GM19099 (cell line): ENCODE results near the gene AGBL1.

Experiments used
- POLR2A ChIP-seq: IDR thresholded peaks from 3 replicates; pipeline ENCODE4 v1.6.1; 2011; ENCODE audit warnings: low read depth; ENCODE audit not compliant: insufficient read length; ENCODE audit errors: extremely low read depth

AGBL1 gene

DNA sequence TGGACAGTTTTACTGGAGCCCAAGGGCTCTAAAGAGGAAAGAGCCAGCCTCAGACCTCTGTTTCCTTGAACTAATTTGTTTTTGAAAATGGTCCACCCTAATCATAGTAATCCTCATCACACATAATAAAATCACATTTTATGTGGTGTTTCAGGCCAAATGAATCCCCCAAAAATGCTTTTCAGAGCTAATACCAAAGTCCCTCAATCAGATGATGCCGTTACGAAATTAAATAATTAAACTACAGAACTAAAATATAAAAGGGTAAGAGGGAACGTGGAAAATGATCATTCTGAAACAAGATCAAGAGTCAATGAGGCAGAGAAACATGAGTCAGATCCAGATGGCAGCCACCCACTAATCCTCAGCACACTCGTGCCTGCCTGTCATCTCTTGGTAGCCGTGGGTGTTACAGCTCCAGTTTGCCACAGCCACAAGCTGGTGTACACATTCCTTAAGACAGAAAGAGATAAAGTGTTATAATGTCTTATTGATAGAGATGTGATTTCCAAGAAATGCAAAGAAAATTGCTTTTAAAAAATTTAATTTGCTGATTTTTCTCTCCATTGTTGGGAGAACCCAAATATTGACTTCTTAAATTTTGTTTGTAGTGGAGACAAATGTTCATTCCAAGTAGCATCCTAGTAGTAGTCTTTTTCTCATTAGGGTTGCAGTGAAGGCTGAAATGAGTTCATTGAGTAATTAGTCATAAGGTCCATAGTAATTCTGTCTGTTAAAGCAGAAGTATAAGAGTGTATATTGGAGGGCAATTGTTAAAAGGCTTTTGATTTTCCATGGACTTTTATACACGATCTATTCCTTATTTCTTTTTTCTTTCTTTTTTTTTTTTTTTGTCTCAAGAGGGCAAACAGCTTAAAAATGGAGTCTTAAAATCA, 104.2 kb downstream of the AGBL1 start:
- TF ChIP-seq POLR2A: no peak

- no peak for TF ChIP-seq POLR2A
Measured at GRCh38 chr15:86193716-86194380, 114.2 kb downstream of the AGBL1 start.

- TF ChIP-seq POLR2A: no peak
Measured at GRCh38 chr15:86197770-86198169, 118.1 kb downstream of the AGBL1 start.

DNA sequence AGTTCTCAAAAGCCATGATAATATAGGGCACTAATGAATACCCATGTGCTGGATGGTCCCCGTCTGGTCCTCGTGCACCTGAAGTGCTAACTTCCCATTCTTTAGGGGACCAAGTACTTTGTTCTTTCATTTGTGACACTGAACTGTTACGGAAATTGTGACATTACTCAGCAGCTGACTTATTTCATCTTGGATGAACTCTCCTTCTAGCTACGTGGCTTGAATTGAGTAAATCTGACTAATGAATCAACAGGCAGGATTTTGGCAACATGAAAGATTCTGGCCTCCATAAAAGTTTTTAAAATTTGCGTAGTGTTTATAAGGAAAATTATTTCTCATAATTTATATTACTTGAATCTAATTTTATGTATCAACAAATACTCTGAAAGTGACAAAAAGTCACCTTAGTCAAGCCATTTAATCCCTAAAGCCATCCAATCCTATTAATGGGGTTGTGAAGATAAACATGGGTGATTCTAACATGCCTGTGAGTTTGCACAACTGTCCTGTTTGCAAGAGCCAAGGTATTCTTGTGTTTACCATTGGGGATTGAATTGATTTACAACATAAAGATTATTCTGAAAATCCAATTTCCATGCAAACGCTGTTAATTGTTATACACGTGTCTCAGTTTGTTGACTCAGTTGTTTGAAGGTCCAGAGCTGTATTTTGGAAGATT, 119.9 kb downstream of the AGBL1 start:
- TF ChIP-seq POLR2A: no peak

DNA sequence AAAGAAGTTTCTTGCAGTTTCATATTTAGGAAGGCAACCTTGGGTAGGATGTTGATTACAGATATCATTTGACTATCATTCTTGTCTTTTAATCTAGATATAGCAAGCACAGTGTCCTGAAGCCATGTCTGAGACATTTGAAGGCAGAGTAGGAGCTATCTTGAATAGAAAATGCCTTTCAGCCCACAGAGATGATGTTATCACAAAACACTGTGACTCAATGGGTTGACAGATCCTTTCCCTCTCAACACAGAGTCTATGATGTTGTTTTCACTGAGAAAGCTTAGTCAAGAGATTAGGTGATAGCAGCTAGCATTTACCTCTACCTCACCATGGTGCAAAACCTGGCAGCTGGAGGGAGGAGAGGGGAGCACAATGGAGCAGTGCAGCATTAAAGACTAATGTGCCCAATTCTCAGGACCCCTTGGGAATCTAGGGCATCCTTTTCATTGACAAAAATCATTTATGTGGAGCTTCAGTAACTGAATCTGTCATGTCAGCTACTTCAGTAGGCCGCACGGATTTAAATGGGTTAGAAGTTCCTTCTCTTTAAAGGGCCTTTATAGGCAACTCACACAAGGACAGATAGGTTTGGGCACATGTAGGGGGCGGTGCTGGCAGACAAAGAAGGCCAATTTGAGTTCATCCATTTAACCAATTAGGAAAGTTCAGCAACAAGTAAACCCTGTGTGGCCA, 121.8 kb downstream of the AGBL1 start:
- TF ChIP-seq POLR2A: no peak

DNA sequence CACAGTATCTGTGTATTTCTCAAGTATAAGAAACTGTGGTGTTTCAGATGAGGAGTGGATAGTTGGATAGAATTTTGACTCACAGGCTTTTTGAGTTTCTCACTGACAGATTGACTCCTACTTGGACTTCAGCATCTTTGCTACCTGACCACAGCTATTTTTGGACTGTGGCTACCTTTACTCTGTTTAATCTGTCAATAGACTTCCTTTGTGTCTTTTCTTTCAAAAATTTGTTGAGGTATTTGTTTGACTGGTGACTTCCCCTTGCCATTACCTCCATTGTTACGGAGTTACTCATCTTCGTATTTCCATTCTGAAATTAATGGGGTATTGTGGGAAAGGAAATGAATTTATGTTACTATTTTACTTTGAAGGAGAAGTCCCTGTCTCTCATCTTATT, 123.8 kb downstream of the AGBL1 start:
- TF ChIP-seq POLR2A: no peak

DNA sequence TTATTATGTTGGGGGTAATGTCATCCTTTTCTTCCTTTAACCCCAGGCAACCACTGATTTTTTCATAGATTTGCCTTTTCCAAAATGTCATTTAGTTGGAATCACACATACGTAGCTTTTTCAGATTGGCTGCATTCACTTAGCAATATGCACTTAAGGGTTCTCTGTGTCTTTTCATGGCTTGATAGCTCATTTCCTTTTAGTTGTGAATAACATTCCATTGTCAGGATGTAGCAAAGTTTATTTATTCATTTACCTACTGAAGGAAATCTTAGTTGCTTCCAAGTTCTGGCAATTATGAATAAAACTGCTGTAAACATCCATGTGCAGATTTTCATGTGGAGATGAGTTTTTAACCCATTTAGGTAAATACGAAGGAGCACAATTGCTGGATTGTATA, 125.4 kb downstream of the AGBL1 start:
- TF ChIP-seq POLR2A: no peak

- no peak for TF ChIP-seq POLR2A
Measured at GRCh38 chr15:86213420-86213819, 133.7 kb downstream of the AGBL1 start.

- TF ChIP-seq POLR2A: no peak
Measured at GRCh38 chr15:86213888-86214287, 134.2 kb downstream of the AGBL1 start.

GRCh38 chr15:86221119-86221518, 141.4 kb downstream of the AGBL1 start:
- TF ChIP-seq POLR2A: no peak

DNA sequence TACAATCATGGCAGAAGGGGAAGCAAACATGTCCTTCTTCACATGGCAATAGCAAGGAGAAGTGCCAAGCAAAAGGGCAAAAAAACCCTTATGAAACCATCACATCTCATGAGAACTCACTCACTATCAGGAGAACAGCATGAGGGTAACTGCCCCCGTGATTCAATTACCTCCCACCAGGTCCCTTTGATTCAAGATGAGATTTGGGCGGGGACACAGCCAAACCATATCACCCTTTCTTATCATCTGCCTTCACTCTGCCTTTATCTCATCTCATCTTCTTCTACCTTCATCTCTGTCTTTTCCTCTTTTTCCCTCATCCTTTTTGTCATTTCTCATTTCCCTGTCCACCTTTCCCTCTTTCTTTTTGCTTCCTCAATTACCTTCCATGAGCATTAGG, 149.6 kb downstream of the AGBL1 start:
- TF ChIP-seq POLR2A: no peak

DNA sequence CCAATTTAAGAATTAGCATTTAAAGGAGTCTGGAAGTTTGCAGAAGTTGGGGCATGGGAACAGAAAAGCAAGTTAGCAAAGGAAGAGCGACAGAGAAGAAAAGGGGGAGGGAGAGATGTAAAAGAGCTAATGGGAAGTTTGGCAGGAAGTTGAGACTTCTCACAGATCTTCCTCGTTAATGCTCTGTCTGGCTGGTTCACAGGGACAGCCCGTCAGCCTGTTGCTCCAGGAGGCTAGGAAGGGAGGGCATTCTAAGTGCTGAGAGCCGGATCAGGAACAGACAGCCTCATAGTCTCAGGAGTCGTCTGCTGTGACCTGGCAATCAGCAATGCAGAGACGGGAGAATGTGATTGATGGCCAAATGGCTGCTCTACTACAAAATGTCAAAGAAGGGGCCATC, 150.3 kb downstream of the AGBL1 start:
- no peak for TF ChIP-seq POLR2A

- no peak for TF ChIP-seq POLR2A
Measured at GRCh38 chr15:86231864-86232721, 152.4 kb downstream of the AGBL1 start.

DNA sequence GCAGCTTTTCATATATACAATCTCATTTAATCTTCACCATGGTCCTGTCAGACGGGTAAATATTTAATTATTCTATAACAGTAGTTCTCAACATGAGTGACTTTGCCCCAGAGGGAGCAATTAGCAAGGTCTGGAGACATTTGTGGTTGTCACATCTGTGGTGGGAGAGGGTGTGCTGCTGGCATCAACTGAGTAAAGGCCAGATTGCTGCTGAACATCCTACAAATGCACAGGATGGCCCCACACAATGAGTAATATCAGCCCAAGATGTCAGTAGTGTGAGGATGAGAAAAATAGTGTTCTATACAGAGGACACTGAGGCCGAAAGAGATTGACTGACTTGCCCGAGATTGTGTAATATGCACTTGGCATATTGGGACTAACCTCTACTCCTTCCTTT, 156.0 kb downstream of the AGBL1 start:
- TF ChIP-seq POLR2A: no peak
